Neural cell (in vitro differentiated cells): ENCODE data around the gene TYMP. TPM values are rescaled to one million over a fixed set of nuclear protein-coding genes. Genes with fewer than 3 reads are reported as not detected.

Experiments used
- H2AFZ ChIP-seq: fragments of 200-600, 300-800 bp; sonication (generic), shearing (Covaris generic); 2 replicates; pipeline ENCODE4 v1.6.0; 2014; ENCODE audit warnings: low read depth, mild to moderate bottlenecking, antibody characterized with exemption, low read length, moderate library complexity
- H3F3A ChIP-seq: fragments of 200-600 bp; shearing (Covaris generic); 2 replicates; pipeline ENCODE4 v1.6.1; 2016; ENCODE audit warnings: mild to moderate bottlenecking, moderate library complexity, mixed read lengths, antibody characterized with exemption, low read length; ENCODE audit not compliant: insufficient read depth, poor library complexity, severe bottlenecking
- H3K27ac ChIP-seq: fragments of 200-600, 300-800 bp; sonication (generic), shearing (Covaris generic); 2 replicates; pipeline ENCODE4 v1.5.1; 2014; ENCODE audit warnings: mild to moderate bottlenecking, low read length, moderate library complexity
- H3K27me3 ChIP-seq: fragments of 300-800, 200-600 bp; sonication (generic), shearing (Covaris generic); 2 replicates; pipeline ENCODE4 v1.6.0; 2014; ENCODE audit warnings: mild to moderate bottlenecking, low read depth, low read length, moderate library complexity; ENCODE audit not compliant: insufficient read depth
- H3K36me3 ChIP-seq: fragments of 300-800, 200-600 bp; sonication (generic), shearing (Covaris generic); 2 replicates; pipeline ENCODE4 v1.5.1; 2014; ENCODE audit warnings: mild to moderate bottlenecking, antibody characterized with exemption, low read length, moderate library complexity; ENCODE audit not compliant: insufficient read depth
- H3K4me2 ChIP-seq: fragments of 300-800, 200-600 bp; sonication (generic), shearing (Covaris generic); 2 replicates; pipeline ENCODE4 v1.6.0; 2014; ENCODE audit warnings: mild to moderate bottlenecking, low read length
- H3K4me3 ChIP-seq: fragments of 300-800, 200-600 bp; sonication (generic), shearing (Covaris generic); 2 replicates; pipeline ENCODE4 v1.5.1; 2014; ENCODE audit warnings: mild to moderate bottlenecking, low read length, moderate library complexity
- H3K79me2 ChIP-seq: fragments of 200-600 bp; shearing (Covaris generic); replicated peaks from 2 replicates; pipeline ENCODE4 v1.6.0; 2014; ENCODE audit warnings: mild to moderate bottlenecking, low read length, moderate library complexity; ENCODE audit not compliant: insufficient read depth
- H3K9ac ChIP-seq: fragments of 300-800, 200-600 bp; sonication (generic), shearing (Covaris generic); 2 replicates; pipeline ENCODE4 v1.6.1; 2016; ENCODE audit warnings: mild to moderate bottlenecking, low read length, mixed read lengths
- H3K9me2 ChIP-seq: fragments of 200-600 bp; shearing (Covaris generic); 2 replicates; pipeline ENCODE4 v1.6.1; 2016; ENCODE audit warnings: mild to moderate bottlenecking, low read length, mixed read lengths; ENCODE audit not compliant: insufficient read depth
- H3K9me3 ChIP-seq: fragments of 200-600, 300-800 bp; sonication (generic), shearing (Covaris generic); 2 replicates; pipeline ENCODE4 v1.6.1; 2016; ENCODE audit warnings: mild to moderate bottlenecking, mixed run types, low read length, moderate library complexity, mixed read lengths
- H4K20me1 ChIP-seq: fragments of 200-600 bp; shearing (Covaris generic); 2 replicates; pipeline ENCODE4 v1.6.1; 2016; ENCODE audit warnings: mild to moderate bottlenecking, mixed run types; ENCODE audit not compliant: insufficient read depth
- EP300 ChIP-seq: fragments of 450-650 bp; conservative IDR thresholded peaks from 2 replicates; pipeline ENCODE4 v1.6.1; 2014; ENCODE audit warnings: antibody characterized with exemption, mild to moderate bottlenecking, moderate library complexity; ENCODE audit not compliant: poor library complexity, severe bottlenecking
- EZH2 ChIP-seq: fragments of 200-600, 300-800 bp; shearing (Covaris generic), sonication (generic); IDR thresholded peaks from 2 replicates; pipeline ENCODE4 v1.6.1; 2014; ENCODE audit warnings: antibody characterized with exemption, low read length, borderline replicate concordance, mild to moderate bottlenecking; ENCODE audit not compliant: insufficient read depth, poor library complexity, severe bottlenecking
- MXI1 ChIP-seq: fragments of 450-650 bp; conservative IDR thresholded peaks from 2 replicates; pipeline ENCODE4 v1.6.1; 2014; ENCODE audit warnings: antibody characterized with exemption, mild to moderate bottlenecking; ENCODE audit not compliant: poor library complexity, severe bottlenecking
- POLR2AphosphoS5 ChIP-seq: IDR thresholded peaks from 2 replicates; pipeline ENCODE4 v1.6.1; 2012
- RAD21 ChIP-seq: fragments of 450-650 bp; conservative IDR thresholded peaks from 2 replicates; pipeline ENCODE4 v1.6.1; 2014; ENCODE audit warnings: antibody characterized with exemption, mild to moderate bottlenecking, moderate library complexity
- SMC3 ChIP-seq: fragments of 450-650 bp; conservative IDR thresholded peaks from 2 replicates; pipeline ENCODE4 v1.6.1; 2014; ENCODE audit warnings: antibody characterized with exemption, mild to moderate bottlenecking, moderate library complexity; ENCODE audit not compliant: poor library complexity
- TAF1 ChIP-seq: IDR thresholded peaks from 2 replicates; pipeline ENCODE4 v1.6.1; 2012; ENCODE audit warnings: low read depth
- polyA plus RNA-seq: library from polyadenylated mRNA; depleted of rRNA; stranded (reverse); fragments of >200 nt; gene quantifications from 2 replicates; pipeline ENCODE4 v1.2.3, GENCODE V29; 2014
- TF ChIP-seq, protein P1 (sequence below): IDR thresholded peaks from 2 replicates; pipeline ENCODE4 v1.6.1; 2012; ENCODE audit warnings: borderline replicate concordance
- TF ChIP-seq, protein P2 (sequence below): fragments of 450-650 bp; IDR thresholded peaks from 2 replicates; pipeline ENCODE4 v1.5.1; 2014; ENCODE audit warnings: antibody characterized with exemption, mild to moderate bottlenecking, moderate library complexity; ENCODE audit not compliant: poor library complexity, severe bottlenecking

The TYMP gene
- polyA plus RNA-seq, 1 donor from 2014 or later, result 0.87 TPM

DNA sequence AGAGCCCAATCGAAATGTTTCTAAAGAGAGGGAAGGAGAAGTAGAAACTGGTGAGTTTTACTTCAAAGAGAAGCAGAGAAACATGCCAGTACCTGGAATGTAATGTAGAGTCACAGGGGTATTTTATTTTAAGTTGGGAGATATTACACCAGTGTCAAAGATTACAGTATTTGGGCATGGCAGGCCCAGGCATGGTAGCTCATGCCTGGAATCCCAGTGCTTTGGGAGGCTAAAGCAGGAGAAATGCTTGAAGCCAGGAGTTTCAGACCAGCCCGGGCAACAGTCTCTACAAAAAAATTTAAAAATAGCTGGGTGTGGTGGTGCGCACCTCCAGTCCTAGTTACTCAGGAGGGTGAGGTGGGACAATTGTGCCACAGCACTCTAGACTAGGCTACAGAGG lies 30.2 kb upstream of the TYMP start:
- Histone ChIP-seq H3K9me2 (no peaks in the 10 kb centered on the region), H3K27me3 (no peaks in the 10 kb centered on the region), H3K27ac (no peak overlapping the region), H3K79me2 (no peaks in the 10 kb centered on the region), H3K36me3 (no peaks in the 10 kb centered on the region), H3K9me3 (no peaks in the 10 kb centered on the region), H3F3A (no peaks in the 10 kb centered on the region), H3K4me3 (no peak overlapping the region), H2AFZ (no peak overlapping the region), H3K4me2 (no peak overlapping the region), H3K9ac (no peak overlapping the region), H4K20me1 (no peaks in the 10 kb centered on the region)
- TF ChIP-seq, protein P1, sequence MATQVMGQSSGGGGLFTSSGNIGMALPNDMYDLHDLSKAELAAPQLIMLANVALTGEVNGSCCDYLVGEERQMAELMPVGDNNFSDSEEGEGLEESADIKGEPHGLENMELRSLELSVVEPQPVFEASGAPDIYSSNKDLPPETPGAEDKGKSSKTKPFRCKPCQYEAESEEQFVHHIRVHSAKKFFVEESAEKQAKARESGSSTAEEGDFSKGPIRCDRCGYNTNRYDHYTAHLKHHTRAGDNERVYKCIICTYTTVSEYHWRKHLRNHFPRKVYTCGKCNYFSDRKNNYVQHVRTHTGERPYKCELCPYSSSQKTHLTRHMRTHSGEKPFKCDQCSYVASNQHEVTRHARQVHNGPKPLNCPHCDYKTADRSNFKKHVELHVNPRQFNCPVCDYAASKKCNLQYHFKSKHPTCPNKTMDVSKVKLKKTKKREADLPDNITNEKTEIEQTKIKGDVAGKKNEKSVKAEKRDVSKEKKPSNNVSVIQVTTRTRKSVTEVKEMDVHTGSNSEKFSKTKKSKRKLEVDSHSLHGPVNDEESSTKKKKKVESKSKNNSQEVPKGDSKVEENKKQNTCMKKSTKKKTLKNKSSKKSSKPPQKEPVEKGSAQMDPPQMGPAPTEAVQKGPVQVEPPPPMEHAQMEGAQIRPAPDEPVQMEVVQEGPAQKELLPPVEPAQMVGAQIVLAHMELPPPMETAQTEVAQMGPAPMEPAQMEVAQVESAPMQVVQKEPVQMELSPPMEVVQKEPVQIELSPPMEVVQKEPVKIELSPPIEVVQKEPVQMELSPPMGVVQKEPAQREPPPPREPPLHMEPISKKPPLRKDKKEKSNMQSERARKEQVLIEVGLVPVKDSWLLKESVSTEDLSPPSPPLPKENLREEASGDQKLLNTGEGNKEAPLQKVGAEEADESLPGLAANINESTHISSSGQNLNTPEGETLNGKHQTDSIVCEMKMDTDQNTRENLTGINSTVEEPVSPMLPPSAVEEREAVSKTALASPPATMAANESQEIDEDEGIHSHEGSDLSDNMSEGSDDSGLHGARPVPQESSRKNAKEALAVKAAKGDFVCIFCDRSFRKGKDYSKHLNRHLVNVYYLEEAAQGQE, result no peak
- TF ChIP-seq MXI1, result no peak
- no peak for TF ChIP-seq EZH2
- TF ChIP-seq SMC3, result no peak
- TF ChIP-seq RAD21, result no peak
- TF ChIP-seq EP300, result no peak

DNA sequence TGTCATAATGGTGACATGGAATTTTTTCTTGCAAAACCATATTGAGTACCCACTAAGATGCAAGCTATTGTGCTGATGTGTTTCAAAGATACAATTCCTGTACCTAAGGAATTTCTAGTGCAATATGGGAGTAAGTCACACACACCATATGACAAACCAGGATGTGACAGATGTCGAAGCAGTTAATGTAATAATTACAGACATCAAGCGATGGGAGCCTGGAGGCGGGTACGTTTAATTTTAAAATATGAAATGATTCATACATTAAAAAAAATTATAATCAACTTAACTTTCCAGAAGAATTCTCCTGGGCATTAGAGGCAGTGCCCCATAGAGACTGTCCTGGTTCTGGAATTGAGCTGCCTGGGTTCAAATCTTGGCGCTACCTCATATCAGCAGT lies 26.9 kb upstream of the TYMP start:
- Histone ChIP-seq H3K9me2 (no peaks in the 10 kb centered on the region), H2AFZ (no peak overlapping the region), H3K4me3 (no peak overlapping the region), H3K27ac (no peak overlapping the region), H4K20me1 (no peaks in the 10 kb centered on the region), H3K79me2 (no peaks in the 10 kb centered on the region), H3F3A (no peaks in the 10 kb centered on the region), H3K4me2 (no peak overlapping the region), H3K9ac (no peak overlapping the region), H3K9me3 (no peaks in the 10 kb centered on the region), H3K27me3 (no peaks in the 10 kb centered on the region), H3K36me3 (no peaks in the 10 kb centered on the region)
- TF ChIP-seq TAF1 (no peak), EZH2 (no peak), SMC3 (no peak), MXI1 (no peak), POLR2AphosphoS5 (no peak), RAD21 (no peak), EP300 (no peak)
- TF ChIP-seq, protein P1, result no peak
- TF ChIP-seq, protein P2, sequence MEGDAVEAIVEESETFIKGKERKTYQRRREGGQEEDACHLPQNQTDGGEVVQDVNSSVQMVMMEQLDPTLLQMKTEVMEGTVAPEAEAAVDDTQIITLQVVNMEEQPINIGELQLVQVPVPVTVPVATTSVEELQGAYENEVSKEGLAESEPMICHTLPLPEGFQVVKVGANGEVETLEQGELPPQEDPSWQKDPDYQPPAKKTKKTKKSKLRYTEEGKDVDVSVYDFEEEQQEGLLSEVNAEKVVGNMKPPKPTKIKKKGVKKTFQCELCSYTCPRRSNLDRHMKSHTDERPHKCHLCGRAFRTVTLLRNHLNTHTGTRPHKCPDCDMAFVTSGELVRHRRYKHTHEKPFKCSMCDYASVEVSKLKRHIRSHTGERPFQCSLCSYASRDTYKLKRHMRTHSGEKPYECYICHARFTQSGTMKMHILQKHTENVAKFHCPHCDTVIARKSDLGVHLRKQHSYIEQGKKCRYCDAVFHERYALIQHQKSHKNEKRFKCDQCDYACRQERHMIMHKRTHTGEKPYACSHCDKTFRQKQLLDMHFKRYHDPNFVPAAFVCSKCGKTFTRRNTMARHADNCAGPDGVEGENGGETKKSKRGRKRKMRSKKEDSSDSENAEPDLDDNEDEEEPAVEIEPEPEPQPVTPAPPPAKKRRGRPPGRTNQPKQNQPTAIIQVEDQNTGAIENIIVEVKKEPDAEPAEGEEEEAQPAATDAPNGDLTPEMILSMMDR, result no peak
